Measurements from ENCODE around the gene AUTS2.

The AUTS2 gene

DNA sequence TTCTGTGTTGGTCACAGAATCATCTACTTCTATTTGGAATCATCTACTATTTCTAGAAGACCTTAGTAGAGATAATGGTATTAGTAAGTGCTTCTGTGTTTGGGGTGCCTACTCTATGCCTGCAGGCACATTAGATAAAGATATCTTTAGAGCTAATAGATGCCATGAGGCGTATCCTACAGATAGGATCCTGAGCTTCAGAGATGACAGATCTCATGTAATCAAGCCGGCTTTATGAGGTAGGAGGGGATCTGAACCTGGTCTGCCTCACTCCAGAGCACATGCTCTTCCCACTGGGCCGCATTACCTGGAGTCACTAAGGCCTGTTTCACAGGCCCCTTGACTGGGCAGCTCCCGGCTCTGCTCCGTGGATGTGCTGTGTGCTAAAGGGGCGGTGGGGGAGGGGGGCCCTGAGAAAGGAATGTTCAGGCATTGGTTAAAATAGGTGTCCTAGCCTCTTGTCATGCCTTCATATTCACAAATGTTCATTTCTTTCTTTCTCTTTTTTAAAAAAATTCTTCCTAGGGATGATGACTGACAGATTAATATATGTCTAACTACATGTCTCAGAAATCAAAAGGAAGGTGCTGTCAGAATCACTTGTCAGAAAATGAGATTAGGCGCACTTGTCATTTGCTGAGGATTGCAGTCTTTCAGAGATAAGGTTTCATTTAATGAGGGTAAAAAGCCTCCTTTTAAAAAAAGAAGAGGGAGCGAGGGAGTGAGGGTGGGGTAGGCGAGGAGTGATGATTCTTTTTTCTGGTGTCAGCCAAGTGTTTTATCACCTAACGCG lies 1075.7 kb downstream of the AUTS2 start (continued):
- TF ChIP-seq, protein P1, sequence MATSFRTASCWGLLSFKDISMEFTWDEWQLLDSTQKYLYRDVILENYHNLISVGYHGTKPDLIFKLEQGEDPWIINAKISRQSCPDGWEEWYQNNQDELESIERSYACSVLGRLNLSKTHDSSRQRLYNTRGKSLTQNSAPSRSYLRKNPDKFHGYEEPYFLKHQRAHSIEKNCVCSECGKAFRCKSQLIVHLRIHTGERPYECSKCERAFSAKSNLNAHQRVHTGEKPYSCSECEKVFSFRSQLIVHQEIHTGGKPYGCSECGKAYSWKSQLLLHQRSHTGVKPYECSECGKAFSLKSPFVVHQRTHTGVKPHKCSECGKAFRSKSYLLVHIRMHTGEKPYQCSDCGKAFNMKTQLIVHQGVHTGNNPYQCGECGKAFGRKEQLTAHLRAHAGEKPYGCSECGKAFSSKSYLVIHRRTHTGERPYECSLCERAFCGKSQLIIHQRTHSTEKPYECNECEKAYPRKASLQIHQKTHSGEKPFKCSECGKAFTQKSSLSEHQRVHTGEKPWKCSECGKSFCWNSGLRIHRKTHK (tag by site-specific recombination; IDR thresholded peaks at IDR 0.05) = no peak
- peak; percentile 30; the same call in 1 of the 2 replicates for TF ChIP-seq KLF1 (tag by site-specific recombination; IDR thresholded peaks at IDR 0.05)
- no peak for TF ChIP-seq ZNF837 (tag by site-specific recombination; IDR thresholded peaks at IDR 0.05)

GRCh38 chr7:70674571-70675010 lies 1076.3 kb downstream of the AUTS2 start:
- ChIA-PET POLR2A (interaction anchor here (1.0 kb wide), 1 partner anchor 19 kb away, joined by 3 read pairs; no protein-coding TSS in a partner anchor), CTCF (interaction anchor here (1.3 kb wide), 1 partner anchor 9 kb away, joined by 3 read pairs; no protein-coding TSS in a partner anchor)
- TF ChIP-seq HOXA7 (CRISPR knock-in tag; IDR thresholded peaks at IDR 0.05; ENCODE audit: borderline replicate concordance) (no peak), ZNF121 (tag by site-specific recombination; IDR thresholded peaks at IDR 0.05) (no peak), OSR2 (tag by site-specific recombination; IDR thresholded peaks at IDR 0.05) (0 out of 2 replicates have a peak, but pooled peaks have one; percentile 51), KLF8 (tag by site-specific recombination; IDR thresholded peaks at IDR 0.05) (no peak)
- TF ChIP-seq, protein P2, sequence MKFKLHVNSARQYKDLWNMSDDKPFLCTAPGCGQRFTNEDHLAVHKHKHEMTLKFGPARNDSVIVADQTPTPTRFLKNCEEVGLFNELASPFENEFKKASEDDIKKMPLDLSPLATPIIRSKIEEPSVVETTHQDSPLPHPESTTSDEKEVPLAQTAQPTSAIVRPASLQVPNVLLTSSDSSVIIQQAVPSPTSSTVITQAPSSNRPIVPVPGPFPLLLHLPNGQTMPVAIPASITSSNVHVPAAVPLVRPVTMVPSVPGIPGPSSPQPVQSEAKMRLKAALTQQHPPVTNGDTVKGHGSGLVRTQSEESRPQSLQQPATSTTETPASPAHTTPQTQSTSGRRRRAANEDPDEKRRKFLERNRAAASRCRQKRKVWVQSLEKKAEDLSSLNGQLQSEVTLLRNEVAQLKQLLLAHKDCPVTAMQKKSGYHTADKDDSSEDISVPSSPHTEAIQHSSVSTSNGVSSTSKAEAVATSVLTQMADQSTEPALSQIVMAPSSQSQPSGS (tag by site-specific recombination; IDR thresholded peaks at IDR 0.05; ENCODE audit: low read depth) = no peak
- TF ChIP-seq, protein P3, sequence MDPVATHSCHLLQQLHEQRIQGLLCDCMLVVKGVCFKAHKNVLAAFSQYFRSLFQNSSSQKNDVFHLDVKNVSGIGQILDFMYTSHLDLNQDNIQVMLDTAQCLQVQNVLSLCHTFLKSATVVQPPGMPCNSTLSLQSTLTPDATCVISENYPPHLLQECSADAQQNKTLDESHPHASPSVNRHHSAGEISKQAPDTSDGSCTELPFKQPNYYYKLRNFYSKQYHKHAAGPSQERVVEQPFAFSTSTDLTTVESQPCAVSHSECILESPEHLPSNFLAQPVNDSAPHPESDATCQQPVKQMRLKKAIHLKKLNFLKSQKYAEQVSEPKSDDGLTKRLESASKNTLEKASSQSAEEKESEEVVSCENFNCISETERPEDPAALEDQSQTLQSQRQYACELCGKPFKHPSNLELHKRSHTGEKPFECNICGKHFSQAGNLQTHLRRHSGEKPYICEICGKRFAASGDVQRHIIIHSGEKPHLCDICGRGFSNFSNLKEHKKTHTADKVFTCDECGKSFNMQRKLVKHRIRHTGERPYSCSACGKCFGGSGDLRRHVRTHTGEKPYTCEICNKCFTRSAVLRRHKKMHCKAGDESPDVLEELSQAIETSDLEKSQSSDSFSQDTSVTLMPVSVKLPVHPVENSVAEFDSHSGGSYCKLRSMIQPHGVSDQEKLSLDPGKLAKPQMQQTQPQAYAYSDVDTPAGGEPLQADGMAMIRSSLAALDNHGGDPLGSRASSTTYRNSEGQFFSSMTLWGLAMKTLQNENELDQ (tag by site-specific recombination; IDR thresholded peaks at IDR 0.05; ENCODE audit: low read depth) = no peak

GRCh38 chr7:70676243-70676642 lies 1078.0 kb downstream of the AUTS2 start:
- ChIA-PET POLR2A (no interaction called here), CTCF (no interaction called here)
- H3K27ac ChIP-seq (ENCODE audit: extremely low read depth, low read depth, low read length) = no peak overlapping the region
- H3K9me3 ChIP-seq (ENCODE audit: control insufficient read depth, insufficient read depth, low read depth, low read length) = no peaks in the 10 kb centered on the region
- TF ChIP-seq ZNF223 (tag by site-specific recombination; IDR thresholded peaks at IDR 0.05) = no peak
- peak; percentile 78; the same call in 1 of the 2 replicates for TF ChIP-seq ZNF449 (tag by site-specific recombination; IDR thresholded peaks at IDR 0.05)
- TF ChIP-seq ZNF664 (tag by site-specific recombination; IDR thresholded peaks at IDR 0.05) = no peak
- no peak for TF ChIP-seq ZNF114 (tag by site-specific recombination; IDR thresholded peaks at IDR 0.05)
- TF ChIP-seq SP3 (tag by site-specific recombination; IDR thresholded peaks at IDR 0.05) = no peak
- TF ChIP-seq, protein P4, sequence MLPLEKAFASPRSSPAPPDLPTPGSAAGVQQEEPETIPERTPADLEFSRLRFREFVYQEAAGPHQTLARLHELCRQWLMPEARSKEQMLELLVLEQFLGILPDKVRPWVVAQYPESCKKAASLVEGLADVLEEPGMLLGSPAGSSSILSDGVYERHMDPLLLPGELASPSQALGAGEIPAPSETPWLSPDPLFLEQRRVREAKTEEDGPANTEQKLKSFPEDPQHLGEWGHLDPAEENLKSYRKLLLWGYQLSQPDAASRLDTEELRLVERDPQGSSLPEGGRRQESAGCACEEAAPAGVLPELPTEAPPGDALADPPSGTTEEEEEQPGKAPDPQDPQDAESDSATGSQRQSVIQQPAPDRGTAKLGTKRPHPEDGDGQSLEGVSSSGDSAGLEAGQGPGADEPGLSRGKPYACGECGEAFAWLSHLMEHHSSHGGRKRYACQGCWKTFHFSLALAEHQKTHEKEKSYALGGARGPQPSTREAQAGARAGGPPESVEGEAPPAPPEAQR (tag by site-specific recombination; IDR thresholded peaks at IDR 0.05) = no peak
- peaks cover 8% of the 10 kb centered on the region for H3K4me1 ChIP-seq (ENCODE audit: control insufficient read depth, insufficient read depth, low read length)
- no peaks in the 10 kb centered on the region for H3K36me3 ChIP-seq (ENCODE audit: control insufficient read depth in 2 of 2, insufficient read depth in 1 of 2, low read length in 2 of 2)
- no peak overlapping the region for H3K4me3 ChIP-seq (ENCODE audit: low read depth, low read length)

More at GRCh38 chr7:70674571-70675010, 1076.3 kb downstream of the AUTS2 start:
- H3K27ac ChIP-seq (ENCODE audit: extremely low read depth, low read depth, low read length) = no peak overlapping the region
- peaks cover 8% of the 10 kb centered on the region for H3K4me1 ChIP-seq (ENCODE audit: control insufficient read depth, insufficient read depth, low read length)
- no peaks in the 10 kb centered on the region for H3K9me3 ChIP-seq (ENCODE audit: control insufficient read depth, insufficient read depth, low read depth, low read length)
- H3K36me3 ChIP-seq (ENCODE audit: control insufficient read depth in 2 of 2, insufficient read depth in 1 of 2, low read length in 2 of 2) = no peaks in the 10 kb centered on the region
- H3K4me3 ChIP-seq (ENCODE audit: low read depth, low read length) = no peak overlapping the region
